Activated CD8-positive, alpha-beta T cell treated with anti-CD3 and anti-CD28 coated beads, Interleukin-2, amount 10 ng/mL, durations not matched to agents 7 days and 5 days (primary cell): Measurements from ENCODE around the gene RBMS3. TPM values are rescaled to one million over a fixed set of nuclear protein-coding genes. Genes with fewer than 3 reads are reported as not detected.

Experiments used
- ATAC-seq: fragments of 150-1000 bp; cut with Tn5 transposase; one replicate; pipeline ENCODE4 v1.10.0; 2021; ENCODE audit warnings: moderate library complexity
- CTCF ChIA-PET: fragments of 350-600 bp; sonication (Branson Sonifier 250); formaldehyde crosslinking; loops from one replicate; lab custom pipeline; 2021; ENCODE audit warnings: antibody characterized with exemption; lab: Charles Lee
- POLR2A ChIA-PET: fragments of 350-600 bp; sonication (Branson Sonifier 250); formaldehyde crosslinking; loops from one replicate; lab custom pipeline; 2021; ENCODE audit warnings: antibody characterized with exemption; lab: Charles Lee
- DNase-seq: peaks from one replicate; pipeline ENCODE4 v3.0.0-alpha.2; 2020
- H3K27ac Mint-ChIP-seq: one replicate; pipeline ENCODE4 v1.8.0; 2021; ENCODE audit warnings: mild to moderate bottlenecking, mixed read lengths
- H3K27me3 Mint-ChIP-seq: one replicate; pipeline ENCODE4 v1.8.0; 2021; ENCODE audit warnings: low read depth, mixed read lengths
- H3K36me3 Mint-ChIP-seq: one replicate; pipeline ENCODE4 v1.8.0; 2021; ENCODE audit warnings: low read depth, mixed read lengths
- H3K4me1 Mint-ChIP-seq: one replicate; pipeline ENCODE4 v1.8.0; 2021; ENCODE audit warnings: low read depth, mixed read lengths
- H3K4me3 Mint-ChIP-seq: one replicate; pipeline ENCODE4 v1.8.0; 2021; ENCODE audit warnings: mild to moderate bottlenecking, mixed read lengths
- H3K9me3 Mint-ChIP-seq: one replicate; pipeline ENCODE4 v1.8.0; 2022; ENCODE audit warnings: mixed read lengths; ENCODE audit not compliant: insufficient read depth
- total RNA-seq, 2 experiments: library from RNA; stranded (reverse); gene quantifications; one replicate each; pipeline ENCODE4 v1.2.3, GENCODE V29; 2021

The RBMS3 gene
- total RNA-seq, 2 experiments from 2014 or later = 0.11 to 0.29 TPM

DNA sequence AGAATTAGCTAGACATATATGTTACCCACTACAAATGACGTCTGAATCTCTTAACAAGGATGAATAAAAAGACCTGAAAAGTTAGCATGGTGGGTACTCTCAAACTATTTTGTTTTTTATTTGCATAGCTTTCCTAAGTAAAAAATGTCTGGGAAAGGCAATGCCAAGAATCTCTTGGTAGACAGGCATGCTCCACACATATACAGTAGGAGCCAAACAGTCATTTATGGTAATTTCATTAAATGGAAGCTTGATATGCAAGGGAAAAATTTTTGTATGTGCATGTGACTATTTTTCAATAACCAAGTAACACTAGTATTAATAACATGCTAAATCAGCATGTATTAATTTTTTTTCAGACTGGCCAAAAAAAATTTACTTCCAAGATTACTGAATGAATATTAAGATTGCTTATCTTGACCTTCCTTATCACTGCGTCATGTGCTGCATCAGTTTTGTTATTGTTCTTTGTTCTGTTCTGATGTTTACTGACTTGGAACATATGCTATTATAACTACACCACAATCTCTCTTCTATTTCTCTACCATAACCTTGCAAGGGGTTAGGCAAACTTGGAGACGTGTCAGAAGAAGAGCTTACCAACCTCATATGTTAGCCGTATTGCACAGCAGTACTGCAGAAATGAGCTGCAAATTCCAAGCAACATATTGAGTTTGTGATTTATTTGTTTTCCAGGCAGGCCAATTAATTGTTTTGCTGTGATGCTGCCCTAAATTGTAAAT is 255.3 kb downstream of the RBMS3 start:
- ChIA-PET CTCF (no interaction called here), POLR2A (no interaction called here)
- no peak overlapping the region for H3K4me3 Mint-ChIP-seq
- no peaks in the 10 kb centered on the region for H3K36me3 Mint-ChIP-seq
- H3K27ac Mint-ChIP-seq = no peak overlapping the region
- no peaks in the 10 kb centered on the region for H3K9me3 Mint-ChIP-seq
- DNase-seq (no peak), ATAC-seq (no peak)
- H3K27me3 Mint-ChIP-seq = no peaks in the 10 kb centered on the region
- no peaks in the 10 kb centered on the region for H3K4me1 Mint-ChIP-seq

DNA sequence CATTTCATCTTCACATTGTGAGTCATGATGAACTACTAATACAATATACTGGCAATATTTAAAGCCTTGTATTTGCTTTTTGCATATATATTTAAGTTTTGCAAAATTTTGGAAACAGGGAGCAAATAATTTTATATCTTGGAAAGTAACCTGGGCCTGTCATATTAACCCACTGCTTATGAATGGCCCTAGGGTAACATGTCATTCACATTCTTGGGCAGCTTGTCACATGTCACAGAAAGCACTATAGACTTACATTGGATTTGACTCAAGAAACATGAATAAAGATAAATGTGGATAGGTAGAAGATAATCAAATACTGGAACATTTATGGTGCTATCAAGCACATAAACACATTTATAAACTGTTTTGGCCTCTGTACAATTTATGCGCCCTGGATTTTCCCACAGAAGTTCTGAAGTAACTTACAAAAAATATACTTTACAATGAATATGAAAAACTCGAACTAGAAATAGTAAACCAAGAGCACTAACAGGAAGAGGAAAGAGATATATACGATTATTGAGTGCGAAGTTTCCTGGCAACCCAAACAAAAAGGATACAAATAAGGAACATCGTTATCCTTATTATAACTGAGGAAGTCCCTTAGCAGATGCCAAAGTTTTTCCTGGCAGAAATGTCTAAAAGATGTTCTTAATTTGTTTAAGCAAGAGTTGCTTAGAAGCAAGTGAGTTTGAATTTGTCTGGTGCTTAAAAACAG is 257.2 kb downstream of the RBMS3 start:
- ATAC-seq (no peak), DNase-seq (no peak)
- POLR2A ChIA-PET = no interaction called here
- Mint-ChIP-seq H3K36me3 (no peaks in the 10 kb centered on the region), H3K27me3 (no peaks in the 10 kb centered on the region), H3K9me3 (no peaks in the 10 kb centered on the region), H3K4me1 (no peaks in the 10 kb centered on the region), H3K4me3 (no peak overlapping the region), H3K27ac (no peak overlapping the region)
- CTCF ChIA-PET = no interaction called here

DNA sequence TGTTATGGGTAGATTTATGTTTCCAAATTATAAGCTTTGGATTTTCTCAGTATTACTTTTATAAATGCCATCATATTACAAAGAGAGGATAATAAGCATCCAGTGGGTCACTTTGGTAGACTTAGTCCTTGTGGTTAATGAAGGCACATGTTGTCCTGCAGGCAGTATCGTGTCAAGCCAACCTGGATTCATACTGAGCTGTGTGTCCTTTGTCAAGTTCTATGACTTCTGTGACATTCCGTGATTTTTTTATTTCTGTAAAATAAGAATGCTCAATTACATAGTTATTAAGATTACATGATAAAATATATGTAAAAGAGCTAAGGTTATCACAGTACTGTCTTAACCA is 257.7 kb downstream of the RBMS3 start:
- Mint-ChIP-seq H3K36me3 (no peaks in the 10 kb centered on the region), H3K9me3 (no peaks in the 10 kb centered on the region), H3K4me1 (no peaks in the 10 kb centered on the region), H3K27me3 (no peaks in the 10 kb centered on the region), H3K4me3 (no peak overlapping the region), H3K27ac (no peak overlapping the region)
- DNase-seq (no peak), ATAC-seq (no peak)
- ChIA-PET CTCF (no interaction called here), POLR2A (no interaction called here)

DNA sequence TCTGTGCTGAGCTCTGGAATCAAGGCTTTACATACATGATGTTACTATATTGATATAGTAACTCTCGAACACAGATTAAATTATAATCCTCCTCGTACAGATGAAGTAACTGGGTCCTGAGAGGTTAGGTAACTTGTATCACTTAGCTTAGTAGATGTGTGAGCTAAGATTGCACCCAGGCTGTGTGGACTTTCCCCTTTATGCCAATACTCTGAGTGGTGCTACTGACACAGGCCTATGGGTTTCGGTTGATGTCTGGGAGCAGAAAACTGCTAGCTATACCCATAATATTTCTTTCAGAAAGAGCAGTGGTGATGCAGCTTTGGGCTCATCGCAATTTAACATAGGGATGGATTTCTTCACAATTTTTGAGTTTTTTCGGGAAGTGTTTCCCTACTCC is 259.7 kb downstream of the RBMS3 start:
- no peak overlapping the region for H3K27ac Mint-ChIP-seq

DNA sequence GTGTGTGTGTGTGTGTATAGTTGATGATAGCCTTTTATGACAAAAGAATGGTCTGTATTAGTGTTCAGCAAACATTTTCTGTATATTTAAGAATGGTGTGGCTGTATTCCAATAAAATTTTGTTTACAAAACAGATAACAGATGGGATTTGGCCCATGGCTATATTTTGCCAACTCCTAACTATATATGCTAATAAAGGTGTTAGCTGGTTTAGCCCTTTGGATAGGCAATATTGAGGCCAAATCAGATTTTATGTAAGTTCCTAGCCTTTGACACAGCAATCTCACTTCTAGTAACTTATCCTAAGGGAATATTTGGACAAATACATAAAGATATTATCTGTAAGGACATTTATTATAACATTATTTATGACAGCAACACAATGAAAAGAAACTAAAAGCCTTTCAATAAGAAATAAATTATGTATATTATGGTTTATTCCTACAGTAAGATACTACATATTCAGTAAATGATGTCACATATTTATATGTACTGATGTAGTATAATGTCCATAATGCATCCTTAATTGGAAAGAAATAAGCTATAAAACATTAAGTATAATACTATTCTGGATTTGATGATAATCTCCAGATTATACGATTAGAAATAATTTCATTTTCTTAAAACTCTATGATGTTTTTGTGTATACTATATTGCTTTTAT is 264.0 kb downstream of the RBMS3 start:
- no peak overlapping the region for H3K4me3 Mint-ChIP-seq
- POLR2A ChIA-PET = no interaction called here
- H3K27ac Mint-ChIP-seq = no peak overlapping the region
- DNase-seq (no peak), ATAC-seq (no peak)
- no peaks in the 10 kb centered on the region for H3K9me3 Mint-ChIP-seq
- H3K4me1 Mint-ChIP-seq = no peaks in the 10 kb centered on the region
- H3K27me3 Mint-ChIP-seq = no peaks in the 10 kb centered on the region
- no peaks in the 10 kb centered on the region for H3K36me3 Mint-ChIP-seq
- CTCF ChIA-PET = no interaction called here

More for the DNA sequence above, 259.7 kb downstream of the RBMS3 start:
- DNase-seq (no peak), ATAC-seq (no peak)
- H3K36me3 Mint-ChIP-seq = no peaks in the 10 kb centered on the region
- H3K4me3 Mint-ChIP-seq = no peak overlapping the region
- POLR2A ChIA-PET = no interaction called here
- H3K27me3 Mint-ChIP-seq = no peaks in the 10 kb centered on the region
- H3K9me3 Mint-ChIP-seq = no peaks in the 10 kb centered on the region
- CTCF ChIA-PET = no interaction called here
- no peaks in the 10 kb centered on the region for H3K4me1 Mint-ChIP-seq

DNA sequence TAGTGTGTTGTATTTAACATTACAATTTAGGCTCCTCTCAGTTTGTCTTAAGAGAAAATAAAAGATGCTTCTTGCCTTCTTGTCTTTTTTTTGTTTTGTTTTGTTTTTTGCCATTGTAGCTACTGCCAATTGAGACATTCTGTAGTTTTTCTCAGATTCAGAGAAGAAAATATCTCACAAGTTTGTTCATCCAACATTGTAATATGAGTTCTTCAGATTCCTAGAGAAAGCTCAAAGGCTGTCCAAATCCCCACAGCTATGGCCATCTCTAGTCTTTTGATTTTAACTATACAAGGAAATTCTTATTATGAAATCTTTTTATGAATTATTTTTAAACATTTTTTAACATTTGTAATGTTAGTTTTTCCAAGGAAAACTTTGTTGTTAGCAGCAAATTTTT is 264.7 kb downstream of the RBMS3 start:
- POLR2A ChIA-PET = no interaction called here
- no peaks in the 10 kb centered on the region for H3K9me3 Mint-ChIP-seq
- no peak for ATAC-seq

DNA sequence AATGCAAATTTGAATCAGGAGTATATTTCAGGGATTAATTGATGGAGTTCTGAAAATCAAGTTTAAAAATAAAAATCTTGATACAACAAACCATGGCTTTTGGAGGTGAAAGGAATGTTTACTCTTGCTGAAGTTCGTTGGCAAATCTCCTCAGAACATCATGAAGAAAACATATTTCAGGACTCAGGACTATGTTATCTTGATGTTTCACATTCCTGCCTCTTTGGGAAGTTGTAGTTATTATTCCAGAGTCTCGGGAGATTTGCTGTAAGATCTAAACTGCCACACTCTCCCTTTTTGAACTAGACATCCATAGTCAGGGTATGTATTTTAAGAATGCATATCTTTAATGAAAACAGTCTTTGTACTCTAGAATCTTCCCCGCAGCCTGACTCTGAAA is 271.2 kb downstream of the RBMS3 start:
- no peak for ATAC-seq
- H3K27me3 Mint-ChIP-seq = no peaks in the 10 kb centered on the region
- no peak for DNase-seq
- no peak overlapping the region for H3K4me3 Mint-ChIP-seq
- H3K9me3 Mint-ChIP-seq = no peaks in the 10 kb centered on the region
- no peaks in the 10 kb centered on the region for H3K4me1 Mint-ChIP-seq
- ChIA-PET POLR2A (no interaction called here), CTCF (no interaction called here)
- H3K27ac Mint-ChIP-seq = no peak overlapping the region
- H3K36me3 Mint-ChIP-seq = no peaks in the 10 kb centered on the region

More for the DNA sequence above, 264.7 kb downstream of the RBMS3 start:
- Mint-ChIP-seq H3K27ac (no peak overlapping the region), H3K36me3 (no peaks in the 10 kb centered on the region), H3K27me3 (no peaks in the 10 kb centered on the region), H3K4me3 (no peak overlapping the region), H3K4me1 (no peaks in the 10 kb centered on the region)
- CTCF ChIA-PET = no interaction called here
- no peak for DNase-seq

DNA sequence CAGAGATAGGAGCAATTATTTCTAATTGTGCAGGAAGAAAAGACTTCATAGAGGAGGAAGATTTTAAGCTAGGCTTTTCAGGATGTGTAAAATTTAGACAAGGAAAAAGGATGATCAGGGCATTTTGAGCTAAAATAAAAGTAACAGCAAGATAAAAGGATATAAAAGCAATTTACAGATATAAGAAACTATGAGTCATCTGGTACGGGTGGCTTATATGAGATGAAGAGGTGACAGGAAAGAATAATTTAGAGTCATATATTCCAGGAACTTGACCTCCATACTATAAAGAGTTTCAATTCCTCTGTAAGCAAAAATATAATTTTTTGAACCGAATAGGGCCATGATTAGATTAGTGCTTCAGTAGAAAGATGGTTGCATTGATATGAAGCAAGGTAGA is 273.7 kb downstream of the RBMS3 start:
- ATAC-seq (no peak), DNase-seq (no peak)
- Mint-ChIP-seq H3K4me3 (no peak overlapping the region), H3K4me1 (no peaks in the 10 kb centered on the region), H3K27ac (no peak overlapping the region), H3K27me3 (no peaks in the 10 kb centered on the region), H3K36me3 (no peaks in the 10 kb centered on the region), H3K9me3 (no peaks in the 10 kb centered on the region)
- CTCF ChIA-PET = no interaction called here
- POLR2A ChIA-PET = no interaction called here

DNA sequence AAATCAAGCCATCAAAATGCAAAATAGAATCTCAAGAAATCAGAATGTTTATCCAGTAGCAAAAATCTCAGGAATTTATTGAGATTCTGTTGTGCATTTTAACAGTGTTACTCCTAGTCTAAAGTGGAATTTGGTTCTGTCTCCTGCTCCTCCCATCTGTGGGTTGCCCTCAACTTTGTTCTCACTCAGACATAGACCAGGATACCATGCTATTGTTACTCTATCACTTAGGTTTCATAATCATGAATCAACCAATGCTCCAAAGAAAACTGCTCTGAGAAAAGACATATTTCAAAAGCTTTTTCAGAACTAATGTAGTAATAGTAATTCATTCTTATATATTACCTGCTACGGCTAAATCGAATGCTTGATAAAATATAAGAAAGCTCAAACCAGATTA is 274.7 kb downstream of the RBMS3 start:
- H3K27ac Mint-ChIP-seq = no peak overlapping the region
- ChIA-PET CTCF (no interaction called here), POLR2A (no interaction called here)
- no peaks in the 10 kb centered on the region for H3K4me1 Mint-ChIP-seq
- no peak overlapping the region for H3K4me3 Mint-ChIP-seq
- H3K27me3 Mint-ChIP-seq = no peaks in the 10 kb centered on the region
- no peak for DNase-seq
- no peak for ATAC-seq
- no peaks in the 10 kb centered on the region for H3K9me3 Mint-ChIP-seq
- no peaks in the 10 kb centered on the region for H3K36me3 Mint-ChIP-seq

DNA sequence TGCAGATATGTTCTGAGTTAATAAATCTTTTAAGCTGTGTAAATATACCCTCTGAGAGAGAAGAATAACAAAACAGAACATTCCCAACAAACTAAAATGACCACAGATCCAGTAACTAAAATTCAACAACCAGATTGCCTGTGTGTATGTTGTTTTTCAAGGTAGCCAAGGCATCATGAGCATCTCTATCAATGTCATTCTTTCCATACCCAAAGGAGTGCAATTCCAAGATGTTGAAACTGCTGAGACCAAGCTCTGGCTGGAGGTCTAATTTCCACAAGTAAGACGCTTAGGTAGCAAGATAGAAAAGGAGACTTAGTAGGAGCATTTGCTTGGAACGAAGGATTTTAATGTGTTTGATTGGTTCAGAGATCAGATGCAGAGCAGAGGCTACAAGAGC is 276.3 kb downstream of the RBMS3 start:
- H3K36me3 Mint-ChIP-seq = no peaks in the 10 kb centered on the region
- ATAC-seq (no peak), DNase-seq (no peak)
- H3K4me1 Mint-ChIP-seq = no peaks in the 10 kb centered on the region
- no peaks in the 10 kb centered on the region for H3K27me3 Mint-ChIP-seq
- no peak overlapping the region for H3K27ac Mint-ChIP-seq
- no peaks in the 10 kb centered on the region for H3K9me3 Mint-ChIP-seq
- POLR2A ChIA-PET = no interaction called here
- H3K4me3 Mint-ChIP-seq = no peak overlapping the region
- CTCF ChIA-PET = interaction anchor here (0.7 kb wide), 1 partner anchor 889 kb away, joined by 3 read pairs; no protein-coding TSS in a partner anchor

DNA sequence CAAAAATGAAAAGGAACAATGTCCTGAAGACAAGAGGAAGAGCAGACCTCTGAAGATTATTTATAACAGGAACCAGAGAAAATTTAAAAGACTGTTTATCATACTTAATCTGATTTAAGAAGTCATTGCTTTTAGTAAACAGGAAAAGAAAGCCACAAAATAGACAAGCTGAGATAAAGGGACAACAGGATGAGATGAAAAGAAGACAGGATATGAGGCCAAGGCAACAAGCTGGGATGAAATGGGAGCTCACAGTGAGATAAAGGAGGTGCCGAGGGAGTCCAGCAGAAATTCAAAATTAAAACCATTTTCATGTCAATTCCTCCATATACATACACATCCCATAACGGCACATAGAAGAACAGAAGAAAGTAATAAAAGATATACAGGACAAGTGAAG is 277.0 kb downstream of the RBMS3 start:
- DNase-seq = no peak
- CTCF ChIA-PET = no interaction called here
- POLR2A ChIA-PET = no interaction called here
- no peak for ATAC-seq
- Mint-ChIP-seq H3K27ac (no peak overlapping the region), H3K36me3 (no peaks in the 10 kb centered on the region), H3K9me3 (no peaks in the 10 kb centered on the region), H3K4me1 (no peaks in the 10 kb centered on the region), H3K4me3 (no peak overlapping the region), H3K27me3 (no peaks in the 10 kb centered on the region)

DNA sequence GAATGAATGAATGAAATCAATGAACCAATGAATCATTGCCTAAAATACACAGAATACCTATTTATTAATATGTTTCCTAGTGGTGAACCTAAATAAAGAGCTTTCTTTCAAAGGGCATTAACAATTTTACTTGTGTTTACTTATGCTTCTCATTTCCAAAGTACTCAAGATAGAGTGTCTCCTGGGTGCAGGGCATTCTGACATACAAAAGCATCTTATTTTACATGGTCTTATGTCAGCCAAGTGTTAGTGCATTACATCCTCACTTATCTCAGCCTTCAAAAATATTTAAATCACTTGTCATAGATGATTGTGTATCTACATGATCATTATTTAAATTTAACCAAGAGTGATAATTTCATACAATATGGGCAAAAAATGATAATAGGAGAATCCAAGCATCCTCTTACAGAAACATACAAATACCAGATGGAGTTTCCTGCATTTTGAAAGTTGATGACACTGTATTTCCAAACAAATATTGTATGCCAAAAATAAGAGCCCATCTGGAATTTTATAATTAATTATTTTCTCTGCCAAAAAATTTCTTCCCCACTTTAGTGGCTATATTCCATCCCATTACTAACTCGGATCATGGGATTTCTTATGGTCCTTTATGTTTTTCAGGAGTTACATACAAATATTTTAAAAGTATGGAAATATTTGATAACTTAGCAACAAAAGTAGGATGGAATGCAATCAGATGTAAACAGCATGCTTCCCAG is 279.0 kb downstream of the RBMS3 start:
- Mint-ChIP-seq H3K36me3 (no peaks in the 10 kb centered on the region), H3K9me3 (no peaks in the 10 kb centered on the region), H3K4me3 (no peak overlapping the region), H3K27me3 (no peaks in the 10 kb centered on the region), H3K27ac (no peak overlapping the region), H3K4me1 (no peaks in the 10 kb centered on the region)
- DNase-seq = no peak
- CTCF ChIA-PET = no interaction called here
- ATAC-seq = no peak
- POLR2A ChIA-PET = no interaction called here
